SK-N-SH (cell line): ENCODE data around the gene HECW1. TPM values are rescaled to one million over a fixed set of nuclear protein-coding genes. Genes with fewer than 3 reads are reported as not detected.

ENCODE experiments used
- CTCF ChIP-seq: fragments of 200-600 bp; sonication (generic); IDR thresholded peaks from 2 replicates; pipeline ENCODE4 v1.6.1; 2017; ENCODE audit warnings: antibody characterized with exemption, mild to moderate bottlenecking, moderate library complexity
- EP300 ChIP-seq, 2 experiments: IDR thresholded peaks; 2 replicates each; pipeline versions ENCODE4 v1.4.0 to v1.6.1; 2012; ENCODE audit warnings: borderline replicate concordance in 1 of 2, low read depth in 1 of 2, low read length in 1 of 2
- FOXM1 ChIP-seq: IDR thresholded peaks from 2 replicates; pipeline ENCODE4 v1.4.0; 2012; ENCODE audit warnings: low read depth, mild to moderate bottlenecking
- IRF3 ChIP-seq: fragments of 150-350 bp; IDR thresholded peaks from 2 replicates; pipeline ENCODE4 v1.6.1; 2016; ENCODE audit warnings: mild to moderate bottlenecking, low read depth, low read length
- MEF2A ChIP-seq: IDR thresholded peaks from 2 replicates; pipeline ENCODE4 v1.4.0; 2012; ENCODE audit warnings: low read depth, borderline replicate concordance
- MXI1 ChIP-seq: IDR thresholded peaks from 2 replicates; pipeline ENCODE4 v1.6.1; 2012; ENCODE audit warnings: mild to moderate bottlenecking, low read depth, low read length, improper control_type of control experiment
- RAD21 ChIP-seq: IDR thresholded peaks from 2 replicates; pipeline ENCODE4 v1.6.1; 2012; ENCODE audit warnings: mild to moderate bottlenecking, low read length
- RCOR1 ChIP-seq: fragments of 150-350 bp; IDR thresholded peaks from 2 replicates; pipeline ENCODE4 v1.6.1; 2017; ENCODE audit warnings: antibody characterized with exemption, low read length
- SMC3 ChIP-seq: IDR thresholded peaks from 2 replicates; pipeline ENCODE4 v1.6.1; 2012; ENCODE audit warnings: low read depth, low read length, improper control_type of control experiment
- TAF1 ChIP-seq: IDR thresholded peaks from 2 replicates; pipeline ENCODE4 v1.6.1; 2012; ENCODE audit warnings: low read depth, mild to moderate bottlenecking, low read length, moderate library complexity, borderline replicate concordance
- TCF12 ChIP-seq: IDR thresholded peaks from 2 replicates; pipeline ENCODE4 v1.4.0; 2012
- TEAD4 ChIP-seq: IDR thresholded peaks from 2 replicates; pipeline ENCODE4 v1.4.0; 2012; ENCODE audit warnings: mild to moderate bottlenecking, borderline replicate concordance; ENCODE audit not compliant: insufficient read depth
- USF1 ChIP-seq: IDR thresholded peaks from 2 replicates; pipeline ENCODE4 v1.4.0; 2012; ENCODE audit warnings: low read depth, borderline replicate concordance
- YY1 ChIP-seq: IDR thresholded peaks from 2 replicates; pipeline ENCODE4 v1.4.0; 2012; ENCODE audit warnings: low read depth, mild to moderate bottlenecking
- polyA plus RNA-seq, 3 experiments: library from polyadenylated mRNA; depleted of rRNA; stranded (reverse); fragments of >200 nt; gene quantifications; 2 replicates each; pipeline ENCODE4 v1.2.3, GENCODE V29; 2012
- TF ChIP-seq, protein P1 (sequence below): IDR thresholded peaks from 2 replicates; pipeline ENCODE4 v1.4.0; 2012; ENCODE audit warnings: low read depth, borderline replicate concordance
- TF ChIP-seq, protein P2 (sequence below): fragments of 150-350 bp; IDR thresholded peaks from 2 replicates; pipeline ENCODE4 v1.6.1; 2017; ENCODE audit warnings: antibody characterized with exemption, low read length, low read depth, borderline replicate concordance
- TF ChIP-seq, protein P3 (sequence below): IDR thresholded peaks from 2 replicates; pipeline ENCODE4; 2012

Gene HECW1
- polyA plus RNA-seq, 1 of the 3 experiments (the other 2 are of a cell fraction): not detected

DNA sequence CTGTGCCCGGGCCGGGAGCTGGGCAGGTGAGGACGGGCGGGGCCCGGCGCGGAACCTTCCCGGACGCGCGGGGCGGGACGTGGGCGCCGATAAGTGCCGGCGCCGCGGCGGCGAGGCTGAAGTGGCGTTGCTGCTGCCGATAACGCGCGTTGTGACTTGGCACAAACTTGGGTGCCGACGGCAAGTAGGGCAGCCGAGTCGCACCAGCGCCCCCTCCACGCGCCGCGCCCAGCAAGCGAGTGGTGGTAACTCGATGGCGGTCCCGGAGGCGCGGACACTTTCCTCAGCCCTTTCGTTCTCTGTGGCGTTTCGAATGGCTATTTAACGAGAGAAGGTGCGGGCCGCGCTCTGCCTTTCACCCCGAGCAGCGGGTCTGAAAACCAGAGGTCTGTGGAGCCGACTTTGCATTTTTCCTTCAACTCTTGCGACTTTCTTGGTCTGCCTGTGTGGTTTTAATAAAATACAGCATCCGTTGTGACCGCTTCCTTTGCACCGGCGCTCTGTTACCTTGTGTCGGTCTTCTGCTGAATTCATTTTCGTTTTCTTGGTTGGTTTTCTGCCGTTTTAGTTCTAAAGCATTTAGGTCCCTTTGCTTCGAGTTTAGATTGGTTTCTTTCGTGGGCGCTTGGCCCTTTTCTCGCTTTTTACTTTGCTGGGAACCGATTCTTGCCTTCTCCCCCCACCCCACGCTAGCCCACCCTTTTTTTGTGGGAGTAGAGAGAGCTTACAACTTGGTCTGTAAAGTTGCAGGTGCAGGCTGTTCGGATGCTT is 471.2 kb downstream of the HECW1 start (continued):
- TF ChIP-seq CTCF (peak; percentile 41; the same call in 1 of the 2 replicates), RCOR1 (no peak), FOXM1 (no peak), USF1 (no peak), EP300 (IDR thresholded peaks at IDR 0.05; ENCODE audit: borderline replicate concordance in 1 of 2, low read depth in 1 of 2, low read length in 1 of 2) (no peak), TCF12 (no peak), SMC3 (no peak), TAF1 (peak; percentile 33; the same call in 1 of the 2 replicates), IRF3 (no peak), YY1 (0 out of 2 replicates have a peak, but pooled peaks have one; percentile 10), MXI1 (peak; percentile 65), TEAD4 (no peak), MEF2A (no peak), RAD21 (no peak; the same call in 1 of the 2 replicates)
- TF ChIP-seq, protein P1, sequence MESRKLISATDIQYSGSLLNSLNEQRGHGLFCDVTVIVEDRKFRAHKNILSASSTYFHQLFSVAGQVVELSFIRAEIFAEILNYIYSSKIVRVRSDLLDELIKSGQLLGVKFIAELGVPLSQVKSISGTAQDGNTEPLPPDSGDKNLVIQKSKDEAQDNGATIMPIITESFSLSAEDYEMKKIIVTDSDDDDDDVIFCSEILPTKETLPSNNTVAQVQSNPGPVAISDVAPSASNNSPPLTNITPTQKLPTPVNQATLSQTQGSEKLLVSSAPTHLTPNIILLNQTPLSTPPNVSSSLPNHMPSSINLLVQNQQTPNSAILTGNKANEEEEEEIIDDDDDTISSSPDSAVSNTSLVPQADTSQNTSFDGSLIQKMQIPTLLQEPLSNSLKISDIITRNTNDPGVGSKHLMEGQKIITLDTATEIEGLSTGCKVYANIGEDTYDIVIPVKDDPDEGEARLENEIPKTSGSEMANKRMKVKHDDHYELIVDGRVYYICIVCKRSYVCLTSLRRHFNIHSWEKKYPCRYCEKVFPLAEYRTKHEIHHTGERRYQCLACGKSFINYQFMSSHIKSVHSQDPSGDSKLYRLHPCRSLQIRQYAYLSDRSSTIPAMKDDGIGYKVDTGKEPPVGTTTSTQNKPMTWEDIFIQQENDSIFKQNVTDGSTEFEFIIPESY: no peak
- TF ChIP-seq, protein P2, sequence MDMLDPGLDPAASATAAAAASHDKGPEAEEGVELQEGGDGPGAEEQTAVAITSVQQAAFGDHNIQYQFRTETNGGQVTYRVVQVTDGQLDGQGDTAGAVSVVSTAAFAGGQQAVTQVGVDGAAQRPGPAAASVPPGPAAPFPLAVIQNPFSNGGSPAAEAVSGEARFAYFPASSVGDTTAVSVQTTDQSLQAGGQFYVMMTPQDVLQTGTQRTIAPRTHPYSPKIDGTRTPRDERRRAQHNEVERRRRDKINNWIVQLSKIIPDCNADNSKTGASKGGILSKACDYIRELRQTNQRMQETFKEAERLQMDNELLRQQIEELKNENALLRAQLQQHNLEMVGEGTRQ: no peak
- TF ChIP-seq, protein P3, sequence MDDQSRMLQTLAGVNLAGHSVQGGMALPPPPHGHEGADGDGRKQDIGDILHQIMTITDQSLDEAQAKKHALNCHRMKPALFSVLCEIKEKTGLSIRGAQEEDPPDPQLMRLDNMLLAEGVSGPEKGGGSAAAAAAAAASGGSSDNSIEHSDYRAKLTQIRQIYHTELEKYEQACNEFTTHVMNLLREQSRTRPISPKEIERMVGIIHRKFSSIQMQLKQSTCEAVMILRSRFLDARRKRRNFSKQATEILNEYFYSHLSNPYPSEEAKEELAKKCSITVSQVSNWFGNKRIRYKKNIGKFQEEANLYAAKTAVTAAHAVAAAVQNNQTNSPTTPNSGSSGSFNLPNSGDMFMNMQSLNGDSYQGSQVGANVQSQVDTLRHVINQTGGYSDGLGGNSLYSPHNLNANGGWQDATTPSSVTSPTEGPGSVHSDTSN: no peak
